Activated B cell treated with CpG ODN at 0.5 μM for 24 hours (primary cell): Measurements from ENCODE around the gene DRD1. TPM values are rescaled to one million over a fixed set of nuclear protein-coding genes. Genes with fewer than 3 reads are reported as not detected.

Experiments used
- ATAC-seq: fragments of 200-7000 bp; cut with Tn5 transposase; one replicate; pipeline ENCODE4 v1.10.0; 2021; ENCODE audit warnings: low read depth, mild to moderate bottlenecking, moderate library complexity
- CTCF ChIA-PET: fragments of 350-600 bp; sonication (Branson Sonifier 250); formaldehyde crosslinking; loops from one replicate; lab custom pipeline; 2021; ENCODE audit warnings: antibody characterized with exemption; lab: Charles Lee
- POLR2A ChIA-PET: fragments of 350-600 bp; sonication (Branson Sonifier 250); formaldehyde crosslinking; loops from one replicate; lab custom pipeline; 2021; ENCODE audit warnings: antibody characterized with exemption; lab: Charles Lee
- DNase-seq: peaks from one replicate; pipeline ENCODE4 v3.0.0; 2022
- H3K27ac Mint-ChIP-seq: one replicate; pipeline ENCODE4 v1.8.0; 2020; ENCODE audit warnings: mixed read lengths
- H3K27me3 Mint-ChIP-seq: one replicate; pipeline ENCODE4 v1.8.0; 2021; ENCODE audit warnings: mixed read lengths
- H3K36me3 Mint-ChIP-seq: one replicate; pipeline ENCODE4 v1.8.0; 2021; ENCODE audit warnings: low read depth, mixed read lengths
- H3K4me1 Mint-ChIP-seq: one replicate; pipeline ENCODE4 v1.8.0; 2021; ENCODE audit warnings: mixed read lengths
- H3K4me3 Mint-ChIP-seq: one replicate; pipeline ENCODE4 v1.8.0; 2020; ENCODE audit warnings: mild to moderate bottlenecking, mixed read lengths
- H3K9me3 Mint-ChIP-seq: one replicate; pipeline ENCODE4 v1.8.0; 2020; ENCODE audit warnings: mixed read lengths
- intact Hi-C: fragments of 100-400 bp; cut with micrococcal nuclease; formaldehyde crosslinking; loops from one replicate; pipeline ENCODE4 v1.15.1; 2024
- total RNA-seq: library from RNA; stranded (reverse); gene quantifications from 2 replicates; pipeline ENCODE4 v1.2.3, GENCODE V29; 2022
- TF ChIP-seq, protein P1 (sequence below): fragments of 200-600 bp; IDR thresholded peaks from one replicate; pipeline ENCODE4 v1.8.0; 2022; ENCODE audit warnings: antibody characterized with exemption, mild to moderate bottlenecking

DRD1 gene
- total RNA-seq, 1 donor from 2014 or later, result not detected

DNA sequence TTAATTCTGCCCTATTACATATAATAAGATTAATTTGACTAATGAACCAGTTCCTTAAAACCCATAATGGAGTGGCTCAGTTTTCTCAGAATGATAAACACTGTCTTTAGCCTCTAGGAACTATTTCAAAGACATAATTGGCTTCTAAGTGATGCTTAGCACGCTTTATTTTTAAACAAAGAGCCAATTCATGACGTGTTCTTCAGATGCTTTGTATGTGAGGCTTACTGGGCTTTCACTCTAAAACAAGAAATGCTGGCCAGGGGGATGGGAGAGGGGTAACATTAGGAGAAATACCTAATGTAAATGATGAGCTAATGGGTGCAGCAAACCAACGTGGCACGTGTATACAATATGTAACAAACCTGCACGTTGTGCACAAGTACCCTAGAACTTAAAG, 26.8 kb upstream of the DRD1 start:
- intact Hi-C loops, result loop anchor here (10.0 kb wide), 1 partner anchor 424 kb away; no protein-coding TSS in a partner anchor

DNA sequence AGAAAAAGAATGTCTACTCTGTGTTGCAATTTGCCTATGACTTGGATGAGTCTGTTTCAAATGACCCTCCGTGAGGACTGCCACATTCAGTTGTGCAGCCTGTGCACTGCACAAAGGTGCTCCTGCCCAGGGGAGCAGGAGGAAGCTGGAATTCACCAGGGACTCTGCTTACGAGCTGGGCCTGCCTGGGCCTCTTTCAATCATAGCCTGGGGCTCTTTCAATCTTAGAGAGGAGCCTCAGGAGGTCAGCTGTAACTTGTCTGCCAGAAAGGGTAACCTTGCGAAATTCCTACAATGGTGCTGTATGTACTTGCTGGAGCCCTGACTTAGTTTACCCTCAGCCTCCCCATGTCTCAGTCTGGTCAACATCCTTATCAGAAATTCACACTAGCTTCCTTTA, 25.9 kb upstream of the DRD1 start:
- ChIA-PET CTCF (no interaction called here), POLR2A (no interaction called here)
- Mint-ChIP-seq H3K9me3 (no peaks in the 10 kb centered on the region), H3K4me1 (no peaks in the 10 kb centered on the region), H3K27ac (no peak overlapping the region), H3K36me3 (no peaks in the 10 kb centered on the region), H3K27me3 (peaks cover 17% of the 10 kb centered on the region), H3K4me3 (no peak overlapping the region)
- DNase-seq, result no peak
- intact Hi-C loops, result loop anchor here (10.0 kb wide), 1 partner anchor 425 kb away; no protein-coding TSS in a partner anchor
- TF ChIP-seq, protein P1, sequence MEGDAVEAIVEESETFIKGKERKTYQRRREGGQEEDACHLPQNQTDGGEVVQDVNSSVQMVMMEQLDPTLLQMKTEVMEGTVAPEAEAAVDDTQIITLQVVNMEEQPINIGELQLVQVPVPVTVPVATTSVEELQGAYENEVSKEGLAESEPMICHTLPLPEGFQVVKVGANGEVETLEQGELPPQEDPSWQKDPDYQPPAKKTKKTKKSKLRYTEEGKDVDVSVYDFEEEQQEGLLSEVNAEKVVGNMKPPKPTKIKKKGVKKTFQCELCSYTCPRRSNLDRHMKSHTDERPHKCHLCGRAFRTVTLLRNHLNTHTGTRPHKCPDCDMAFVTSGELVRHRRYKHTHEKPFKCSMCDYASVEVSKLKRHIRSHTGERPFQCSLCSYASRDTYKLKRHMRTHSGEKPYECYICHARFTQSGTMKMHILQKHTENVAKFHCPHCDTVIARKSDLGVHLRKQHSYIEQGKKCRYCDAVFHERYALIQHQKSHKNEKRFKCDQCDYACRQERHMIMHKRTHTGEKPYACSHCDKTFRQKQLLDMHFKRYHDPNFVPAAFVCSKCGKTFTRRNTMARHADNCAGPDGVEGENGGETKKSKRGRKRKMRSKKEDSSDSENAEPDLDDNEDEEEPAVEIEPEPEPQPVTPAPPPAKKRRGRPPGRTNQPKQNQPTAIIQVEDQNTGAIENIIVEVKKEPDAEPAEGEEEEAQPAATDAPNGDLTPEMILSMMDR, result no peak
- no peak for ATAC-seq

More for the DNA sequence above, 26.8 kb upstream of the DRD1 start:
- no peak overlapping the region for H3K4me3 Mint-ChIP-seq
- no peaks in the 10 kb centered on the region for H3K36me3 Mint-ChIP-seq
- no peak for ATAC-seq
- H3K27me3 Mint-ChIP-seq, result peaks cover 17% of the 10 kb centered on the region
- H3K27ac Mint-ChIP-seq, result no peak overlapping the region
- no peaks in the 10 kb centered on the region for H3K9me3 Mint-ChIP-seq
- CTCF ChIA-PET, result no interaction called here
- POLR2A ChIA-PET, result no interaction called here
- TF ChIP-seq, protein P1, result no peak
- no peak for DNase-seq
- H3K4me1 Mint-ChIP-seq, result no peaks in the 10 kb centered on the region

DNA sequence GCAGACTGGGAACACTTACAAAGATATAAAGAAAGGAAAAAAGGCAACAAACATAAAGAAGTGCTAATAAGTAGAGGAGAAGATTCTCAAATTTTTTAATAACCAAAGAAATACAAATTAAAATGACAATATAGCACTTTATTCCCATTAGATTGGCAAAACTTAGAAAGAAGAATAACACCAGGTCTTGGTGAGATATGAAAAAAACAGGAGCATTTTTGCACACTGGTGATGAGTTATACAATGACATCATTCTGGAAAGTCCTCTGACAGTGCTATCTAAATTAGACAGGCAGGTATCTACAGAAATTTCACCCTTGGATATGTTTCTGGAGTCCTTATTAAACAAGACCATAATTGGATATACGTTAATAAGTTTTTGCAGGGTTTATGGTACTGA, 24.9 kb upstream of the DRD1 start:
- ChIA-PET CTCF (no interaction called here), POLR2A (no interaction called here)

DNA sequence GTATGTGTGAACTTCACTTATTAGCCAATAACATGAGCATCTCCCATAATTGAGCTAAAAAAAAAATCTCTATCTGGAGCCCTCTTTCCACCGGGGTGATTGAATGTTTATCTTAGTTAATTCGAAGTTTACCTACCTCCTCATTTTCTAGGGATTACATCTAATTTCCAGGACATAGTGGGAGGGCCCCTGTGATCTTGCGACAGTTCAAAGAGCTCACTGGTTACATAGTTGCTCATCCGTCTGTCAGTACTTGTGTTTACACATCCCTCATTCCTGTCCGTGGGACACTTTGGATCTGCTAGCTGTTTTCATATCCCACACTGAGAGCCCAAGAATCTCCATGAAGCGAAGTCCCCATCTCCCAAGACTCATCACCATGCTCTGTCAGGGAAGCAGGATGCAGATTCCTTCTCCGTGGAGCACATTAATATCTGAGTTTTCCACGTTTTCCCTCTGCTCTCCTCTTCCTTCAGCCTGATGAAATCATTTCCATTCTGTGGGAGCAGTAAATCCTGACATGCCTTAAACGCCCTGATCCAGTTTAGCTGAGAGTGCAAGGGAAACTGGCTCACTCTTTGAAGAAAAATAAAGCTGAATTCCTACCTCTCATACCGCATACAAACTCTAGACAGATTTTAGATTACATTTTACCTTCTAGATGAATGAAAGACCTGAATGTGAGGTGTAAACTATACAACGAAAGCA, 24.2 kb upstream of the DRD1 start:
- intact Hi-C loops, result no loop called here
- no peak overlapping the region for H3K4me3 Mint-ChIP-seq
- ChIA-PET CTCF (no interaction called here), POLR2A (no interaction called here)
- TF ChIP-seq, protein P1, result no peak
- H3K27me3 Mint-ChIP-seq, result peaks cover 13% of the 10 kb centered on the region
- ATAC-seq, result no peak
- no peaks in the 10 kb centered on the region for H3K9me3 Mint-ChIP-seq
- H3K4me1 Mint-ChIP-seq, result peaks cover 5% of the 10 kb centered on the region
- no peak overlapping the region for H3K27ac Mint-ChIP-seq
- no peak for DNase-seq
- no peaks in the 10 kb centered on the region for H3K36me3 Mint-ChIP-seq

More for the DNA sequence above, 24.9 kb upstream of the DRD1 start:
- no peak overlapping the region for H3K27ac Mint-ChIP-seq
- H3K9me3 Mint-ChIP-seq, result no peaks in the 10 kb centered on the region
- H3K4me1 Mint-ChIP-seq, result peaks cover 5% of the 10 kb centered on the region
- no peak for DNase-seq
- no peak for ATAC-seq
- intact Hi-C loops, result no loop called here
- TF ChIP-seq, protein P1, result no peak
- H3K36me3 Mint-ChIP-seq, result no peaks in the 10 kb centered on the region
- peaks cover 14% of the 10 kb centered on the region for H3K27me3 Mint-ChIP-seq
- H3K4me3 Mint-ChIP-seq, result no peak overlapping the region

DNA sequence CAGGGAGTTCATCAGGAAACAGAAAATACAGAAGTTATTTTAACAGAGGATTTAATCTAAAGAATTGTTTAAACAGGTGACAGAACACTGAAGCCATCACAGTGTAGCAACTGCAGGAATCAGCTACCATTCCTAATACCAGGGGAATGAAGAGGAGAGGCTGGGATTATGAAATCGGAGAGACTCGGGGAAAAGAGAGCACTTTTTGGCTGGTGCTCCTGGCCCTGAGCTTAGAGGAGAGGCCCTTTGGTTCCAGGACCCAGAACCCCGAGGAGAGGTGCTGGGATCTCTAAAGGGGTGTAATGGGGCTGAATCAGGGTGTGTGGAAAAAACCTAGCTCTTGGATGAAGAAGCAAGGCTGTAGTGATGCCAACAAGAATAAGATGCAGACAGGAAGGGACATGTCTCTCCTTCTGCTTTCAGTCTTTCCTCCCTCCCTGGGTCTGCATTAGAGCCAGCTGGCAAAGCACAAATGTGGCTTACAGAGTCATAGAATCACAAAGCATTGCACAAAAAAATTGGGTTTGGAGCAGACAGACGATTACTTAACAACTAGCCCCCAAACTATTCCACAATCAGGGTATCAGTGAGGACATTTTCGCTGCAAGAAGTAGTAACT, 22.8 kb upstream of the DRD1 start:
- Mint-ChIP-seq H3K36me3 (no peaks in the 10 kb centered on the region), H3K4me3 (no peak overlapping the region), H3K27ac (no peak overlapping the region), H3K27me3 (peaks cover 16% of the 10 kb centered on the region), H3K9me3 (no peaks in the 10 kb centered on the region), H3K4me1 (peaks cover 5% of the 10 kb centered on the region)
- ChIA-PET CTCF (no interaction called here), POLR2A (no interaction called here)
- TF ChIP-seq, protein P1, result no peak
- intact Hi-C loops, result no loop called here
- DNase-seq (no peak), ATAC-seq (no peak)
